NT2/D1 (cell line): ENCODE results near the gene PHKB.

Experiments used
- DNase-seq: peaks from one replicate; pipeline ENCODE4 v3.0.0-alpha.2; 2011; ENCODE audit warnings: low read depth, low spot score
- H3K27me3 ChIP-seq: 2 replicates; pipeline ENCODE4 v1.6.0; 2011; ENCODE audit warnings: mild to moderate bottlenecking; ENCODE audit not compliant: insufficient read length, insufficient read depth
- H3K36me3 ChIP-seq: 2 replicates; pipeline ENCODE4 v1.6.1; 2011; ENCODE audit warnings: mild to moderate bottlenecking, low read length, mixed read lengths; ENCODE audit not compliant: insufficient read depth, insufficient read length
- H3K4me1 ChIP-seq: 2 replicates; pipeline ENCODE4 v1.5.1; 2011; ENCODE audit not compliant: insufficient read depth, insufficient read length
- H3K4me3 ChIP-seq: 2 replicates; pipeline ENCODE4 v1.5.1; 2011; ENCODE audit warnings: low read depth; ENCODE audit not compliant: insufficient read length
- H3K9ac ChIP-seq: 2 replicates; pipeline ENCODE4 v1.6.0; 2011; ENCODE audit warnings: low read depth; ENCODE audit not compliant: insufficient read length
- H3K9me3 ChIP-seq: 2 replicates; pipeline ENCODE4 v1.5.1; 2011; ENCODE audit warnings: mild to moderate bottlenecking, low read length; ENCODE audit not compliant: insufficient read depth
- SUZ12 ChIP-seq: IDR thresholded peaks from 2 replicates; pipeline ENCODE4 v1.6.1; 2011; ENCODE audit not compliant: insufficient read length, insufficient read depth; ENCODE audit errors: extremely low read depth
- YY1 ChIP-seq: IDR thresholded peaks from 2 replicates; pipeline ENCODE4 v1.6.1; 2011; ENCODE audit not compliant: insufficient read length, insufficient read depth
- ZNF274 ChIP-seq: IDR thresholded peaks from 2 replicates; pipeline ENCODE4 v1.6.1; 2011; ENCODE audit warnings: mild to moderate bottlenecking, low read depth, low read length

PHKB gene

DNA sequence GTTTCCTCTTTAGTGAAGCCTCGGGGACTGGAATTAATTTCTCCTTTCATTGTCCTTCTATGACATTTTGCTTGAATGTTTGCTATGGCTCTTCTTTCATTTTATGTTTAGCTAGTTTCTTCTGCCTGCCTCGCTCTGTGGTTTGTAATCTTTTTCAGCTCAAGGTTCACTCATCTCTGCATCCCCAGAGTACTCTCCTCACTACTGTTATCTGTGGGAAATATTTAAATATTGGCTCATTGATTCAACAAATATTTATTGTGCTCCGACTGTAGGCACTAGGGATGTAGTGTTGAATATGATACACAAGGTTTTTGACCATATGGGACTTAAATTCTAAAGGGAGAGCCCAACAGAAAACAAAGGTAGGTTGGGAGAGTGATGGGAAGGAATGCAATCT, 195.9 kb downstream of the PHKB start:
- TF ChIP-seq YY1 (no peak), ZNF274 (no peak), SUZ12 (no peak)

DNA sequence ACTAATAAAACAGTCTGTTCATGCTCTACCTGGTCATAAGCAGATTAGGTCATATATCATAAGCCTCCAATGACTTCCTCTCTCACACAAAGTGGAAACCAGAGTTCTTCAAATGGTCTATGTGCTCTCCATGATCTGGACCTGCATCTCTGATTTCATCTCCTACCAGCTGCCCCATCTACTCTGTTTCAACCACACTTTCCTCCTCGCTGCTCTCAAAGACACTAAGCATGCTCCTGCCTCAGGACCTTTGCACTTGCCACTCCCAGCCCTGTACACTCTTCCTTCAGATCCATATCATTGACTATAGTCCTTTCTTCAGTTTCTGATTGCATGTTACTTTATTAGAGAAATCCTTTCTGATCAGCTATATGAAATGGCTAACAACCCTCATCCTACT, 196.8 kb downstream of the PHKB start:
- Histone ChIP-seq H3K4me3 (no peak overlapping the region), H3K9ac (no peak overlapping the region), H3K9me3 (no peaks in the 10 kb centered on the region), H3K27me3 (no peaks in the 10 kb centered on the region), H3K36me3 (peaks cover 18% of the 10 kb centered on the region), H3K4me1 (no peaks in the 10 kb centered on the region)
- DNase-seq, result no peak
- TF ChIP-seq ZNF274, result no peak
- no peak for TF ChIP-seq SUZ12

More for the DNA sequence above, 195.9 kb downstream of the PHKB start:
- Histone ChIP-seq H3K9ac (no peak overlapping the region), H3K27me3 (no peaks in the 10 kb centered on the region), H3K4me3 (no peak overlapping the region), H3K9me3 (no peaks in the 10 kb centered on the region), H3K36me3 (peaks cover 16% of the 10 kb centered on the region), H3K4me1 (no peaks in the 10 kb centered on the region)
- no peak for DNase-seq

DNA sequence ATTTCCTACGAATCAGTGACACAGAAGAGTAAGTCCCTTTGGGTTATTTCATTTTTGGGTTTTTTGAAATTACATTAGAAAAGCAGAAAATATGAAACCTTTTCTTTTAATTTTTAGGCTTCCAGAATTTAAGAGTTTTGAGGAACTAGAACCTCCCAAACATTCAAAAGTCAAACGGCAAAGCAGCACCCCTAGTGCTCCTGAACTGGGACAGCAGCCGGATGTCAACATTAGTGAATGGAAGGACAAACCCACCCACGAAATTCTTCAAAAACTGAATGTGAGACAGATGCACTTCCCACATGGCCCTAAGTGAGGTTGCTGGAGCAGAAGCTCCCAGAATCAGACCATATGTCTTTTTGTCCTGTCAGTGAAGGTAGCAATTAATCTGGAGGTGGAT, 199.4 kb downstream of the PHKB start:
- no peaks in the 10 kb centered on the region for H3K4me1 ChIP-seq
- peaks cover 18% of the 10 kb centered on the region for H3K36me3 ChIP-seq
- no peak for DNase-seq
- H3K27me3 ChIP-seq, result no peaks in the 10 kb centered on the region
- TF ChIP-seq YY1, result no peak
- TF ChIP-seq ZNF274, result no peak
- no peak for TF ChIP-seq SUZ12
- H3K9ac ChIP-seq, result no peak overlapping the region
- H3K9me3 ChIP-seq, result no peaks in the 10 kb centered on the region
- no peak overlapping the region for H3K4me3 ChIP-seq

DNA sequence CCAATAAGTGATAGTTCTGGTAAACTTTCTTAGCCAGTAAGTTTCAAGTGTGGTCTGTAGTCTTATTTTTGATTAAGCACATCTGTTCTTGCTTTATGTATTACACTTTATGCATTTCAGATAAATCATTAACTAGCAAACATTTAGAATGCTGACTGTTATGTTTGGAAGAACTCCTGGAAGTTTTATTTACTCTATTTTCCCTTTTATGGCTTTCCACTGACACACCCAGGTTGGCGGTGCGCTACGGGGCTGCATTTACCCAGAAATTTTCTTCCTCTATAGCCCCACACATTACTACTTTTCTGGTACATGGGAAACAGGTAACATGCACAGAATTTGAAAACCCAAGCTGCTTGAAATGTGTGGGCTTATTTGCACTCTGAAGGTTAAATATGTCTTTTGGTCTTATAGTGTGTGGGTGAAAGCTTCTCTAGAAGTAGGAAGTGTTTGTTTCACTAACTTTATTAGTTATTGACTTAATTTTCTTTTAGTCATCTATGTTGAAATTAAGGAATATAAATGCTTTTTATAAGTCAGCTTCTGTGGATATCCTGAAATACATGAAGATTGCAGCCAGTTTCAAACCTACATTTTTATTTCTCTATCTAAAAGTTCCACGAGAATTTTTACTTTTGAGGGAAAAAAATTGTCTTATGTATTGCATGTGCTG, 203.7 kb downstream of the PHKB start:
- DNase-seq, result no peak
- Histone ChIP-seq H3K4me3 (no peak overlapping the region), H3K36me3 (peaks cover 22% of the 10 kb centered on the region), H3K9ac (no peak overlapping the region), H3K27me3 (no peaks in the 10 kb centered on the region), H3K4me1 (no peaks in the 10 kb centered on the region), H3K9me3 (no peaks in the 10 kb centered on the region)
- TF ChIP-seq YY1 (no peak), ZNF274 (no peak), SUZ12 (no peak)

DNA sequence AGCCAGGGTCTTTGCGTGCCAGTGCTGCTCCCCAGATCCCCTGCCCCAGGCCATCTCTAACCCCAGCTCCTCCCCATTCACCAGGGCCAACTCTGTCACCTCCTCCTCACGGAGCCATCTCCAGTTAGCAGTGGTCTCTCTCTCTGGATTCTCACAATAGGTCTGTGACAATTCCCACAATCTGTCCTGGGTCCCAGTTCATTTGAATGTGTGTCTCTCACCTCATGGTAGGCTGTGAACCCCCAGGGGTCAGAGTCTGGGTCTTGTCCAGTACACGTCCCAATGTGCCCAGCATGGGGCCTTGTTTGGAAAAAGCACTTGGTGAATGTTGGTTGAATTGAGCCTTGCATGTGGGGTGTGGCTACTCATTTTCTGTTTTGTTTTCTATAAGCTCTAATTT, 205.3 kb downstream of the PHKB start:
- H3K27me3 ChIP-seq, result no peaks in the 10 kb centered on the region
- DNase-seq, result no peak
- no peaks in the 10 kb centered on the region for H3K9me3 ChIP-seq
- TF ChIP-seq ZNF274 (no peak), SUZ12 (no peak), YY1 (no peak)
- H3K4me1 ChIP-seq, result no peaks in the 10 kb centered on the region
- peaks cover 14% of the 10 kb centered on the region for H3K36me3 ChIP-seq
- H3K9ac ChIP-seq, result no peak overlapping the region
- H3K4me3 ChIP-seq, result no peak overlapping the region

DNA sequence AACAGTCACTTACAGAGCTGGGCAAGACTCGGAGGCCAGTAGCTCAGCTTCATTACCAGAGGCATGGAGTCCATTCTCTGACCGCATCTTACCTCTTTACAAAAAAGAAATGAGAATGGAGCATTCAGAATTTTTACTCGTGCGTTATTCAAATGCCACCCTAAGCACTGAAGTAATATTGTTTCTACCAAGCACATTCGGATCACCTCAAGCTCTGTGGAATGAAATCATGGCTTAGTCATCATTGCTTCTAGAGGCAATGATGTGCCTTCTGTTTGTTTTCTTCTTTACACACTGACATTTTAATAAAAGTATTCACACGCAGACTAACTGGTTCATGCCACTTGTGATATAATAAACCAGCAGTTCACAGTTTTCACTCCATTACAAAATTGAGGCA, 206.8 kb downstream of the PHKB start:
- no peaks in the 10 kb centered on the region for H3K9me3 ChIP-seq
- peaks cover 7% of the 10 kb centered on the region for H3K36me3 ChIP-seq
- H3K4me3 ChIP-seq, result no peak overlapping the region
- H3K9ac ChIP-seq, result no peak overlapping the region
- H3K27me3 ChIP-seq, result no peaks in the 10 kb centered on the region
- TF ChIP-seq YY1, result no peak
- TF ChIP-seq ZNF274, result no peak
- no peak for TF ChIP-seq SUZ12
- no peaks in the 10 kb centered on the region for H3K4me1 ChIP-seq
- no peak for DNase-seq

DNA sequence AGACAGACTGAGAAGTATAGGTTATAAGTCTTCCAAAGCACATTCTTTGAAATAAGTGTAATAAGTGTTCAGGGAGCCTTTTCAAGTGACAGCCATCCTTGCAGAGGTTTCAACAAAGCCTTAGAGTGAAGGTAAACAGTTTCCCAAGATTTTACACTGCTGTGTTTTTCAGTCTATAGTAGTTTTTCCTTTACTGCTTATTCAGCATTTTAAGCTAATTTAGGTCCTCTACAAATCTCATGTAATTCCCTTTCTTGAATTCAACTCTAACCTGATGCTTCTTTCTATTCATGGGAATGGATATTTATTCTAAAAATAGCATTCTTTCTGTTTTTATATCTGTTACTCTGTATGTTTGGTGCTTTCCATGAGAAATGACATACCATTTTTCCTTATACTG, 211.3 kb downstream of the PHKB start:
- TF ChIP-seq YY1, result no peak
- Histone ChIP-seq H3K9ac (no peak overlapping the region), H3K36me3 (peaks cover 3% of the 10 kb centered on the region), H3K9me3 (no peaks in the 10 kb centered on the region), H3K4me1 (no peaks in the 10 kb centered on the region), H3K27me3 (no peaks in the 10 kb centered on the region), H3K4me3 (no peak overlapping the region)
- no peak for DNase-seq
